G401.6 (cell line): ENCODE measurements around the gene ADD2.
"Not testable (repeated sequence)": the region's sequence is repeated elsewhere in the genome, so short reads cannot be mapped to it uniquely, and the experiment has no call there.

Experiments used
- FAIRE-seq: peaks from 2 replicates; lab custom pipeline; 2012; peaks lifted over from hg19 to GRCh38; lab: Jason Lieb, UNC

The ADD2 gene

DNA sequence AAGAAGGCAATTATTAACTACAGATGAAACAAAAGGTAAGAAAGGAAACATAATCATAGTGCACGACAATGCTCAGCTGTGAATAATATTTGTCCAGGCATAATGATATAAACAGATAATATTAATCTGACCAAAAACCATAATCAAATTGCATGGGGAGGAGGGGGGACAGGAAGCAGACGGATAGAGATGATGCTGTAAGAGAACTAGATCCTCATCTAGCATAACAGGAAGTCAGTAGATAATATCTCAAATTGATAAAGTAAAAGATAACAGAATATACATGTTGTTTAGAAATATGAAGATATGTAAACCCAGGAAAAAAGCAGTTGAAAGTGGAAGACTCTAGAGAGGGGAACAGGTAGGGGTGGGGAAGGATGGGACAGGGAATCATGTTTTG is 129.4 kb downstream of the ADD2 start:
- no peak for FAIRE-seq

GRCh38 chr2:70633508-70633907 is 134.5 kb downstream of the ADD2 start:
- no peak for FAIRE-seq

- no peak for FAIRE-seq
These were observed 135.0 kb downstream of the ADD2 start for GRCh38 chr2:70632966-70633365.

- FAIRE-seq = no peak
These were observed 135.6 kb downstream of the ADD2 start for GRCh38 chr2:70632388-70632787.

DNA sequence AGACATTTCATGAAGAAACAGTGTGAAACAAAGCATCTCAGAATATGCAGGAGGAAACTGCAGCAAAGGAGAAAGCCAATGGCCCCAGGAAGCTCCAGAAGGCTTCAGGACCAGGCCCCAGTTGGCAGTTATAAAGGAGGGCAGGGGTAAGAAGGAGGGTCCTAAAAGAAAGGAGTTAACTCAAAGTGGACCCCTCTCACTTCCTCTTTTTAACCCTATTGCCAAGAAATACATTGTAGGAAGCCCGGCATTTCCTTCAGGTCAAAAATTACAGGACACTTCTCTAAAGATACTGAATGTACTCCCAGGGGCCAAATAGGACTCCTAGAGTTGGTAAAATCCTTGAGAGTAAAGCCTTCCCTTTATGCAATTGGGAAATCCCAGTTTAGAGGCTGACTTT is 137.2 kb downstream of the ADD2 start:
- FAIRE-seq = no peak

GRCh38 chr2:70627211-70627898 is 140.6 kb downstream of the ADD2 start:
- FAIRE-seq = no peak

- FAIRE-seq = no peak
These were observed 141.6 kb downstream of the ADD2 start for GRCh38 chr2:70626254-70626990.

GRCh38 chr2:70621536-70621935 is 146.5 kb downstream of the ADD2 start:
- not testable (repeated sequence) for FAIRE-seq

DNA sequence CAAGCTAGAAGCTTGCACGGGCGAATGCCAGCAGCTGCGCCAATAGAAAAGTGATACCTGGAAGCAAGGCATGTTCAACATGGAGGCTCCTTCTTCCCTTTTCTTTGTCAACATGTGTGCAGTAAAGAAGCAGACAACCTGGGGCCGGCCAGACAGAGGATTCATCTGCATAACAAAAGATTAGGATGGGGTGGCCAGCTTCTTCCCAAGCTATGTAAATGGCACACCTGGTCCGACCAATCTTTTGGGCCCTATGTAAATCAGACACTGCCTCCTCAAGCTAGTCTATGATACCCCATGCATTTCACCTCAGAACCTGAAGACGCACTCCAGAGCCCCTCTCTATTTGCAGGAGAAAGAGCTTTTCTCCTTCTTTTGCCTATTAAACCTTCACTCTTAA is 148.0 kb downstream of the ADD2 start:
- FAIRE-seq = no peak

DNA sequence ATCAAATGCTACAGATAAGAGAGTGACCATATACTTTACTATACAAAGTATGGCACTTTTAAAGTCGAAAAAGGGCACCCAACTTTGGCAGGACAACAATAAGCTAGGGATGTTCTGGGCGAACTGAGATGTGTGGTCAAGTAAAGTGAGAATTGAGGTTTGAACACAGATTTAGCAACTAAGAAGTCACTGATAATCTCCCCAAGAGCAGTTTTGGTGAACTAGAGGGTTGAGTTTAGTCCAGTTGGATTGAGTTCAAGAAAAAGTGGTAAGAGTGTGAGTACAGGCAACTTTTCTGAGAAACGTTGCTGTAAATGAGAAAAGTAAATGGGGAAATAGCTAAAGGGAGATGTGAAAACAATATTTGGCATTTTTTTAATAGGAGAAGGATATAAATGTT is 148.8 kb downstream of the ADD2 start:
- no peak for FAIRE-seq

DNA sequence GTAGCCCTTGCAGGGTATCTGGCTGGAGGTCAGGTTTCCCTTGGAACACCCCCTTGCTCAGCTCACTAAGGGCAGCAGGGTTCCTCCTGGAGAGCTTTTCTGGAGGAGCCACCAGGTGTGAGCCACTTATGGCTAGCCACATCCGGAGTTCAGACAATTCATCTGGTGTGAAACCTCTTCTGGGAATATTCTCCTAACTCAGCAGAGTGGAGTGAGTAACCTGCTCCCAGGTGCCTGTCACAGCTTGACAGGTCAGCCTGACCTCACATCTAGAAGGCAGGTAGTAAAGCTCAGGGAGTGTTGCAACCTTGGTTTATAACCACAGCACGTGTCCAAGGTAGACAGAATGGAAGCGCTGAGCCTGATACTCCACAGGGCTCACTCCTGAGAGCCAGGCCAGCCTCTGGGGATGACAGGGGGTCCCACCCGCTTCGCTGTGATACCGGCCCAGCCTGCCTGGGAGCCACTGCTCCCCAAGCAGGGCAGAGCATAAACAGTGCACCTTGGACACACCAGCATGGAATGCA is 151.8 kb downstream of the ADD2 start:
- no peak for FAIRE-seq

- no peak for FAIRE-seq
These were observed 152.8 kb downstream of the ADD2 start for GRCh38 chr2:70615222-70615621.

DNA sequence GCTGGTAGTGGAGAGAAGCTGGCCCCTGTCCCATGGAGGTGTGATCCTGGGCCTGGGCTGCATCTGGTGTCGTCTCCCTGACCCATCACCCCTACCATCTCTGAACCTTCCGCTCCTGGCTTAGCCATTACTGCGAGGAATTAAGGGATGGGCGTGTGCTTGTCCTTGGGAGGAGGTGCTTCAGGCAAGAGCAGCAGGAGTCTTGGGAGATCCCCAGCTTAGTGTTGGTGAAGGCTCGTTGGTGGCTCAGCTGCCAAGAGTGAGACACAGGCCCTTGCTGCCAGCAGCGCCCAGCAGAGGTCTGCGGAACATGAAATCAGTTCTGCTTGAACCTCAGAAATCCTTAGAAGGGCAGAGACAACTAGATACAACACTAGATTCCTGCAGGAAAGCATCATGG is 154.5 kb downstream of the ADD2 start:
- FAIRE-seq = no peak

DNA sequence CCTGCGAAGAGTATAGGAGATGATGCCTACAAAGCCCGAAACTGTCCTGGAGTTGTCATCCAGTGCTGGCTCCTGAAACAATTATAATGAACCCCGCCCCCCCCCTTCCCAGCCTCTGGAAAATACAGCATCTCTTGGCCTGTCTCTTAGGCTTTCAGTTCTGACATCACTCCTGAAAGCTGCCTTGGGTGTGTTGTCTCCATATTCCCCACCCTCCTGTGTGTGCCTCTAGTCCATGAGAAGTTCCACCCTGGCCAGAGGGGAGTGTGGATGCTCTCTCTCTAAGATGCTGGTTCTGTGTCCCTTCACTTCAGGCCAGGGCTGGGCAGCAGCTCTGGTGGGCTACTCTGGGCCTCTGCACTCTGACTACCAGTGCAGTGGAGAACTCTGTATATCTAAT is 155.4 kb downstream of the ADD2 start:
- no peak for FAIRE-seq

DNA sequence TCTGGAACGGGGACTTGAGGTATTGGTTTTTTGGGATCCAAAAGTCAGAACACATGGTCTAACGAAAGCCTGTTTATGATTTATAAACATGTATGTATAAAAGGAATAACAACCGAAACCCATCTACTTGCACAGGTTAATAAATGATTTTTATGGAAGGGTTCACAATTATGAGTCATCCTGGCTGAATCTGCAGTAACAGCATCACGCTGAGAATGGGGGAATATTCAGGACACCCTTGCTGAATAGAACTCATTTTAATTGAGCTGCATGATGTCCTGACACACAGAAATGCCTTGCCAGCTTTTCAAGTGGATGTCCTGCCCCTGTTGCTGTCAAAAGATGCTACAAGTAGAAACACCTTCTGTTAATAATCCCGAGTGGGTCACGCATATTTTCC is 159.6 kb downstream of the ADD2 start:
- FAIRE-seq = no peak

DNA sequence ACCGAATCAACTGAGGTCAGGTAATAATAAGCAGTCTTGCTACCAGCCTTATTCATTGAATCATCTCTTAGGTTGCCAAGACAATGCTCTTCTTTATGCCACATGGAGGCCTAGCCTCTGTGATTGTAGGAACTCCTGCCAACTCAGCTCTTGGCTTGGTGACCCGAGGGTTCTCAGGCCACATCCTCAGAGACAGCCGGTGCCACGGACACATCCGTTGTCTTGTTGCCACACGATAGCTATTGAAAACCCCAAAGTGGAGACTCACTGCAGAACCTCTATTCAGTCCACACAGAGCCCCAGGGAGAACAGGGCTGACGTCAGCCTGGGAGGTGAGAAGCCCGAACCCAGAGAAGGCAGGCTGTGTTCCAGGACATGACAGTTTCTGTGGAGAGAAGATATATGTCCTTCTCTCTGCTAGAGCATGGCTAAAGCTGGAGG is 160.9 kb downstream of the ADD2 start:
- no peak for FAIRE-seq
